DND-41 (cell line): Measurements from ENCODE around the gene DGKA.

ENCODE experiments used
- CTCF ChIP-seq: IDR thresholded peaks from 2 replicates; pipeline ENCODE4 v1.5.1; 2012; ENCODE audit warnings: borderline replicate concordance, low read length, moderate library complexity, mild to moderate bottlenecking; ENCODE audit not compliant: poor library complexity, severe bottlenecking; ENCODE audit errors: extremely low read depth
- EZH2 ChIP-seq: IDR thresholded peaks from 3 replicates; pipeline ENCODE4 v1.6.1; 2012; ENCODE audit warnings: borderline replicate concordance, low read depth, mild to moderate bottlenecking, moderate library complexity, low read length, inconsistent platforms; ENCODE audit not compliant: severe bottlenecking

- no peak for TF ChIP-seq EZH2
- peak; percentile 18 for TF ChIP-seq CTCF
Observed at GRCh38 chr12:55927588-55928502, 3.1 kb upstream of the DGKA start, which contains the start of gene PYM1.
